ENCODE measurements around the gene DKKL1. TPM values are rescaled to one million over a fixed set of nuclear protein-coding genes. Genes with fewer than 3 reads are reported as not detected.
A peak's percentile ranks its signal among the peaks of the same experiment; 100 is the strongest.

The DKKL1 gene
- total RNA-seq, 4 donors from 2014 or later, result not detected

GRCh38 chr19:49423071-49423984 is 59.7 kb downstream of the DKKL1 start, which contains the start of gene PTH2:
TSS of gene PTH2 (minus strand) at chr19:49423441. CDS start at chr19:49423339, 102 bp downstream.
- Histone ChIP-seq H3K36me3 (no peaks in the 10 kb centered on the region), H3K9me3 (no peaks in the 10 kb centered on the region), H3K27me3 (peaks cover 5 to 100% of the 10 kb centered on the region in 2 donors), H3K4me3 (peak within 1 kb of the TSS in 2 of 4 donors; percentile 17 to 29), H3K4me1 (peaks cover 0 to 48% (median 19%) of the 10 kb centered on the region in 4 donors), H3K27ac (no peak within 1 kb of the TSS)
- TF ChIP-seq POLR2A (IDR thresholded peaks at IDR 0.05), result no peak
- no peak for TF ChIP-seq CTCF (IDR thresholded peaks at IDR 0.05)
- no peak for TF ChIP-seq EP300 (IDR thresholded peaks at IDR 0.05)
- no peak for DNase-seq (ENCODE audit: low spot score in 2 of 2)
- 5 to 8% methylated on average over 30 to 40 of the region's 42 CpGs for WGBS, 2 donors

GRCh38 chr19:49423985-49424303 is 60.3 kb downstream of the DKKL1 start:
- H3K27me3 ChIP-seq, result peaks cover 5 to 100% of the 10 kb centered on the region in 2 donors
- DNase-seq (ENCODE audit: low spot score in 2 of 2), result no peak
- no peak for TF ChIP-seq CTCF (IDR thresholded peaks at IDR 0.05)
- no peak for TF ChIP-seq POLR2A (IDR thresholded peaks at IDR 0.05)
- no peak for TF ChIP-seq EP300 (IDR thresholded peaks at IDR 0.05)
- WGBS, 2 donors, result 19% methylated on average over 3 of the region's 3 CpGs
- no peak overlapping the region for H3K4me3 ChIP-seq
- H3K9me3 ChIP-seq, result no peaks in the 10 kb centered on the region
- H3K36me3 ChIP-seq, result no peaks in the 10 kb centered on the region
- no peak overlapping the region for H3K27ac ChIP-seq
- H3K4me1 ChIP-seq, result peaks cover 0 to 53% (median 21%) of the 10 kb centered on the region in 4 donors

Other genes with a start within 250 kb of the DKKL1 start
- gene LIN7B, start 249.5 kb upstream of the DKKL1 start, total RNA-seq, result 10 to 100 TPM; 15.7 to 24.9 (median 19.6) TPM
- 1 to 10 TPM in 3 of 4 donors, not detected in 1; 1.0 to 7.8 (median 5.0) TPM for gene C19orf73, start 244.7 kb upstream of the DKKL1 start, total RNA-seq
- 1 to 10 TPM; 1.8 to 6.7 (median 3.5) TPM for gene PPFIA3, start 244.3 kb upstream of the DKKL1 start, total RNA-seq
- gene HRC, start 208.5 kb upstream of the DKKL1 start, total RNA-seq, result 1 to 10 TPM in 3 of 4 donors, under 1 TPM in 1; 0.60 to 4.3 (median 2.6) TPM
- 10 to 100 TPM; 12.6 to 22.4 (median 16.7) TPM for gene TRPM4, start 206.1 kb upstream of the DKKL1 start, total RNA-seq
- gene SLC6A16, start 38.7 kb upstream of the DKKL1 start, total RNA-seq, result 1 to 10 TPM; 2.6 to 4.6 (median 3.4) TPM
- 10 to 100 TPM in 3 of 4 donors, 1 to 10 TPM in 1; 9.8 to 18.6 (median 15.8) TPM for gene CD37, start 28.5 kb upstream of the DKKL1 start, total RNA-seq
- gene TEAD2, start 1.5 kb upstream of the DKKL1 start, total RNA-seq, result 10 to 100 TPM; 17.8 to 39.0 (median 21.4) TPM
- gene KASH5, start 24.4 kb downstream of the DKKL1 start, total RNA-seq, result not detected
- not detected for gene PTH2, start 59.6 kb downstream of the DKKL1 start, total RNA-seq
- not detected for gene GFY, start 61.5 kb downstream of the DKKL1 start, total RNA-seq
- gene SLC17A7, start 77.7 kb downstream of the DKKL1 start, total RNA-seq, result 1 to 10 TPM; 2.4 to 7.1 (median 6.2) TPM
- gene PIH1D1, start 87.9 kb downstream of the DKKL1 start, total RNA-seq, result 100 to 1,000 TPM in 3 of 4 donors, 10 to 100 TPM in 1; 85.0 to 128 (median 110) TPM
- 10 to 100 TPM; 33.9 to 70.5 (median 63.5) TPM for gene ALDH16A1, start 89.3 kb downstream of the DKKL1 start, total RNA-seq
- gene FLT3LG, start 110.3 kb downstream of the DKKL1 start, total RNA-seq, result 10 to 100 TPM in 2 of 4 donors, 1 to 10 TPM in 2; 3.6 to 13.8 (median 8.4) TPM
- gene RPL13A, start 123.7 kb downstream of the DKKL1 start, total RNA-seq, result 1,000 to 10,000 TPM; 3,111 to 3,948 (median 3,333) TPM
- 1,000 to 10,000 TPM; 3,554 to 5,283 (median 4,154) TPM for gene RPS11, start 132.6 kb downstream of the DKKL1 start, total RNA-seq
- gene FCGRT, start 148.8 kb downstream of the DKKL1 start, total RNA-seq, result 100 to 1,000 TPM; 231 to 410 (median 298) TPM
- 100 to 1,000 TPM in 1 of 4 donors, 10 to 100 TPM in 3; 37.9 to 162 (median 49.9) TPM for gene RCN3, start 164.1 kb downstream of the DKKL1 start, total RNA-seq
- gene NOSIP, start 216.7 kb downstream of the DKKL1 start, total RNA-seq, result 10 to 100 TPM; 43.0 to 83.1 (median 71.9) TPM
- gene PRRG2, start 217.4 kb downstream of the DKKL1 start, total RNA-seq, result under 1 TPM in 3 of 4 donors, not detected in 1; 0.42 to 0.78 (median 0.44) TPM
- gene PRR12, start 227.3 kb downstream of the DKKL1 start, total RNA-seq, result 10 to 100 TPM; 11.6 to 32.7 (median 18.1) TPM